ENCODE data around the gene MLNR.

MLNR gene

GRCh38 chr13:49220036-49220855 is at the start of gene MLNR:
Gene MLNR, plus strand, starts transcription at chr13:49220338. Its CDS starts 0 bp downstream, at chr13:49220338.
- no peak for DNase-seq

- no peak for DNase-seq
These were observed 48.8 kb upstream of the MLNR start for GRCh38 chr13:49171359-49171758.

- no peak for DNase-seq
These were observed 36.3 kb upstream of the MLNR start for GRCh38 chr13:49183672-49184325.

GRCh38 chr13:49184621-49185020 is 35.5 kb upstream of the MLNR start:
- no peak for DNase-seq

- DNase-seq, result no peak
These were observed 34.9 kb upstream of the MLNR start for GRCh38 chr13:49185264-49185663.

- DNase-seq, result no peak
These were observed 29.2 kb upstream of the MLNR start for GRCh38 chr13:49190901-49191300.

GRCh38 chr13:49206641-49207040 is 13.5 kb upstream of the MLNR start:
- DNase-seq, result no peak

- no peak for DNase-seq
These were observed 11.5 kb upstream of the MLNR start for GRCh38 chr13:49208619-49209018.

GRCh38 chr13:49210114-49210513 is 10.0 kb upstream of the MLNR start:
- no peak for DNase-seq

GRCh38 chr13:49210669-49211068 is 9.5 kb upstream of the MLNR start:
- no peak for DNase-seq

- DNase-seq, result no peak
These were observed 6.6 kb upstream of the MLNR start for GRCh38 chr13:49213539-49213938.

GRCh38 chr13:49213997-49214916 is 5.9 kb upstream of the MLNR start:
- no peak for DNase-seq

GRCh38 chr13:49214917-49215376 is 5.2 kb upstream of the MLNR start:
- DNase-seq, result peak; percentile 43

- DNase-seq, result no peak
These were observed 3.8 kb upstream of the MLNR start for GRCh38 chr13:49216334-49216733.

GRCh38 chr13:49217962-49218492 is 2.1 kb upstream of the MLNR start:
- DNase-seq, result no peak

GRCh38 chr13:49218493-49219051 is 1.6 kb upstream of the MLNR start:
- DNase-seq, result no peak

GRCh38 chr13:49219647-49220035 is 497 bp upstream of the MLNR start:
- DNase-seq, result no peak

- no peak for DNase-seq
These were observed 885 bp downstream of the MLNR start for GRCh38 chr13:49220856-49221589.

- no peak for DNase-seq
These were observed 1.4 kb downstream of the MLNR start for GRCh38 chr13:49221590-49221965.

GRCh38 chr13:49225223-49226042 is 5.3 kb downstream of the MLNR start:
- DNase-seq, result no peak

GRCh38 chr13:49226613-49227012 is 6.5 kb downstream of the MLNR start:
- DNase-seq, result no peak
